Activated CD4-positive, alpha-beta T cell treated with anti-CD3 and anti-CD28 coated beads, Interleukin-2, amount 10 ng/mL, durations not matched to agents 7 days and 5 days (primary cell): ENCODE measurements around the gene FAM81A. TPM values are rescaled to one million over a fixed set of nuclear protein-coding genes. Genes with fewer than 3 reads are reported as not detected.

ENCODE experiments used
- CTCF ChIA-PET: fragments of 350-600 bp; sonication (Branson Sonifier 250); formaldehyde crosslinking; loops from one replicate; lab custom pipeline; 2021; ENCODE audit warnings: antibody characterized with exemption; lab: Charles Lee
- POLR2A ChIA-PET: fragments of 350-600 bp; sonication (Branson Sonifier 250); formaldehyde crosslinking; loops from one replicate; lab custom pipeline; 2021; ENCODE audit warnings: antibody characterized with exemption; lab: Charles Lee
- DNase-seq: peaks from one replicate; pipeline ENCODE4 v3.0.0-alpha.2; 2020
- H3K27ac Mint-ChIP-seq: one replicate; pipeline ENCODE4 v1.8.0; 2021; ENCODE audit warnings: mild to moderate bottlenecking, moderate library complexity, mixed read lengths
- H3K27me3 Mint-ChIP-seq: one replicate; pipeline ENCODE4 v1.8.0; 2021; ENCODE audit warnings: mixed read lengths
- H3K36me3 Mint-ChIP-seq: one replicate; pipeline ENCODE4 v1.8.0; 2021; ENCODE audit warnings: low read depth, mixed read lengths
- H3K4me1 Mint-ChIP-seq: one replicate; pipeline ENCODE4 v1.8.0; 2021; ENCODE audit warnings: mixed read lengths
- H3K4me3 Mint-ChIP-seq: one replicate; pipeline ENCODE4 v1.8.0; 2021; ENCODE audit warnings: mild to moderate bottlenecking, moderate library complexity, mixed read lengths
- H3K9me3 Mint-ChIP-seq: one replicate; pipeline ENCODE4 v1.8.0; 2021; ENCODE audit warnings: mixed read lengths
- total RNA-seq, 2 experiments: library from RNA; stranded (reverse); gene quantifications; one replicate each; pipeline ENCODE4 v1.2.3, GENCODE V29; 2021

The FAM81A gene
- total RNA-seq, 2 experiments from 2014 or later: 0.57 to 0.73 TPM

- Mint-ChIP-seq H3K36me3 (no peaks in the 10 kb centered on the region), H3K27ac (no peak overlapping the region), H3K4me3 (no peak overlapping the region), H3K27me3 (peaks cover 4% of the 10 kb centered on the region), H3K9me3 (no peaks in the 10 kb centered on the region), H3K4me1 (peaks cover 4% of the 10 kb centered on the region)
- CTCF ChIA-PET: interaction anchor here (0.6 kb wide), 2 partner anchors 76 to 760 kb away, joined by 3 read pairs; no protein-coding TSS in a partner anchor
- POLR2A ChIA-PET: no interaction called here
- no peak for DNase-seq
These were observed 99.4 kb downstream of the FAM81A start for GRCh38 chr15:59537403-59537802.

DNA sequence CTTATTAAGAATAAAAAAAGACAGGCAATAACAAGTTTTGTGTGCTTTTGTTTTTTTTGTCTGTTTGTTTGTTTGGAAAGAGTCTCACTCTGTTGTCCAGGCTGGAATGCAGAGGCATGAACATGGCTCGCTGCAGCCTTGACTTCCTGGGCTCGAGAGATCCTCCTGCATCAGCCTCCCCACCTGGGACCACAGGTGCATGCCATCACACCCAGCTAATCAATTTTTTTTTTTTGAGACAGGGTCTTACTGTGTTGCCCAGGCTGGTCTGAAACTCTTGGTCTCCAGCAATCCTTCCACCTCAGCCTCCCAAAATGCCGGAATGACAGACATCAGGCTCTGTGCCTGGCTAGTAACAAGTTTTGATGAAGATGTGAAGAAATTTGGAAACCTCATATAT, 100.5 kb downstream of the FAM81A start:
- POLR2A ChIA-PET: no interaction called here
- no peak overlapping the region for H3K27ac Mint-ChIP-seq

GRCh38 chr15:59539799-59540198, 101.8 kb downstream of the FAM81A start:
- no peaks in the 10 kb centered on the region for H3K36me3 Mint-ChIP-seq
- ChIA-PET CTCF (no interaction called here), POLR2A (no interaction called here)
- DNase-seq: no peak
- H3K9me3 Mint-ChIP-seq: no peaks in the 10 kb centered on the region
- H3K4me1 Mint-ChIP-seq: peaks cover 14% of the 10 kb centered on the region
- H3K4me3 Mint-ChIP-seq: no peak overlapping the region
- no peak overlapping the region for H3K27ac Mint-ChIP-seq
- peaks cover 4% of the 10 kb centered on the region for H3K27me3 Mint-ChIP-seq

More for the DNA sequence above, 100.5 kb downstream of the FAM81A start:
- no peak for DNase-seq
- no peak overlapping the region for H3K4me3 Mint-ChIP-seq
- H3K27me3 Mint-ChIP-seq: peaks cover 4% of the 10 kb centered on the region
- H3K4me1 Mint-ChIP-seq: peaks cover 6% of the 10 kb centered on the region
- CTCF ChIA-PET: interaction anchor here (0.6 to 1.0 kb wide), 2 partner anchors 8 to 21 kb away, joined by 3 read pairs; no protein-coding TSS in a partner anchor
- no peaks in the 10 kb centered on the region for H3K36me3 Mint-ChIP-seq
- no peaks in the 10 kb centered on the region for H3K9me3 Mint-ChIP-seq

DNA sequence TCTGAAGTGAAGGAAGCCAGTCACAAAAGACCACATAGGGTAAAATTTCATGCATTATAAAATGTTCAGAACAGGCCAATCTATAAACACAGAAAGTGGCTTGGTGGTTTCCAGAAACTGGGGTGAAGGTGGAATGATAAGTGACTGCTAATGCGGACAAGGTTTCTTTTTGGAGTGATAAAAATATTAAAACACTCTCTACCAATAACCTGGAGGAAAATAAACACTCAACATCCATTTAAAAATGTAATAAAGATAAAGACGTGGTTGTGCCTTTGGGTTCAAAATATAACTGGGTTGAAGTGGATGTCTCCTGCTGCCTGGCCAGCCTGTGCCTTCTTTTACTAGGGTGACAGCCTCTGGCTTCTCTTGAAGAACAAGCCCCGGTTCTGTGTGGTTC, 102.7 kb downstream of the FAM81A start:
- peaks cover 4% of the 10 kb centered on the region for H3K27me3 Mint-ChIP-seq
- CTCF ChIA-PET: no interaction called here
- H3K36me3 Mint-ChIP-seq: no peaks in the 10 kb centered on the region
- POLR2A ChIA-PET: no interaction called here
- no peak for DNase-seq
- no peaks in the 10 kb centered on the region for H3K9me3 Mint-ChIP-seq
- no peak overlapping the region for H3K27ac Mint-ChIP-seq
- H3K4me1 Mint-ChIP-seq: peaks cover 14% of the 10 kb centered on the region
- no peak overlapping the region for H3K4me3 Mint-ChIP-seq

GRCh38 chr15:59541750-59542149, 103.8 kb downstream of the FAM81A start:
- no peak for DNase-seq
- H3K36me3 Mint-ChIP-seq: no peaks in the 10 kb centered on the region
- peaks cover 2% of the 10 kb centered on the region for H3K27me3 Mint-ChIP-seq
- peaks cover 14% of the 10 kb centered on the region for H3K4me1 Mint-ChIP-seq
- POLR2A ChIA-PET: no interaction called here
- H3K9me3 Mint-ChIP-seq: no peaks in the 10 kb centered on the region
- no peak overlapping the region for H3K27ac Mint-ChIP-seq
- CTCF ChIA-PET: interaction anchor here (1.1 to 1.3 kb wide), 2 partner anchors 13 to 26 kb away, joined by 3 to 4 read pairs; no protein-coding TSS in a partner anchor
- H3K4me3 Mint-ChIP-seq: no peak overlapping the region

DNA sequence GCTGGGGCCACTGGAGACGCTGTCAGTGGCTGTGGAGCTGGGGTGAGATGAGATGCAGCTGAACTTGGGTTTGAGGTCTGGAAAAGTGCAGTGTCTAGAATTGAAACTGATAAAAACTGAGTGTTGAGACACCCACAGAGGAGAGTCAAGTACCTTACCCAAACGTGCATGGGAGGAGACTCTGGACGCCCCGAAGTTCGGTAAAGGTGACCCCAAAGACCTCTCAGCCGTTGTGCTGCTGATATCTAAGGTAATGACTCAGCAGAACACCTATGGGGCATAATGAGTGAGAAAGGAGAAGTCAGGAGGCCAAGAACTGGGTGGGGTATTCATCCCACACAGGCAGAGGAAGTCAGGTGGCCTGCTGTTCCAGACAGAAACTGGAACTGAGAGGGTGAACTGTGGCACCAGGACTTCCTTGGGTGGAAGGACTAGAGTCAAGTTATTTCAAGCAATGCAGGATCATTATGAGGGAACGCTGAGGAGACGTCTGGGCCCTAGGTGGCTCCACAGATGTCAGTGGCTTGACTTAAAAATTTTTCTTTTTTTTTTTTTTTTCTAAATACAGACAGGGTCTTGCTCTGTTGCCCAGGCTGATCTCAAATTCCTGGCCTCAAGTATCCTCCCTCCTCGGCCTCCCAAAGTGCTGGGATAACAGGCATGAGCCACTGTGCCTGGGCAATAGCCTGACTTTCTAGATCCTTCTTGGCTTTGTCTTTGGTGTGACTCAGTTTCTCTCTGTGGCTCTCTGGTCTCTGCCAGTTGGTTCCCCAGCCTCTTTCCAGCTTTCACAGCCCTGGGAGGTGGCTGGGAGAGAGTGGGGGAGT, 105.9 kb downstream of the FAM81A start:
- ChIA-PET CTCF (interaction anchor here (0.6 to 1.6 kb wide), 4 partner anchors 11 to 318 kb away, joined by 3 to 9 read pairs (median 4); no protein-coding TSS in a partner anchor), POLR2A (no interaction called here)
- H3K9me3 Mint-ChIP-seq: no peaks in the 10 kb centered on the region
- DNase-seq: no peak
- H3K4me3 Mint-ChIP-seq: no peak overlapping the region
- peak overlapping the region; percentile 78 for H3K27ac Mint-ChIP-seq
- peaks cover 14% of the 10 kb centered on the region for H3K4me1 Mint-ChIP-seq
- H3K27me3 Mint-ChIP-seq: peaks cover 3% of the 10 kb centered on the region
- H3K36me3 Mint-ChIP-seq: no peaks in the 10 kb centered on the region

DNA sequence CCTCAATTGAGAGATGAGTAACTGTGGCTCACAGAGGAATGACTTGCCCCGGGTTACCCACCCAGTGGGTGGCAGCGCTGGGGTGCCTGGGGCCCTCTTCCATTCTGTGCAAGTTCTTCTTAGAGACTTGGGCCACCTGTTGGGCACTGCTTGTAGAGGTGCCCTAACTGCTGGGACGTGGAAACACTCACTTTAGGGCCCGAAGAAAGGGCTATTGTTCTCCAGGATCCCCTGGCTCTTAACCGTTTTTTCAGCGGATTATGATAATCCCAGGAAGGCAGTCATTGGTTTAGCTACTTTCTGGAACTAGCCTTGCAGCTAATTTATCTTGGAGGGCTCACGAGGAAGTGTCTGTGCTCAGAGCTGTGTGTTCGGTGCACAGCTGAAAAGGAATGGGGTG, 107.6 kb downstream of the FAM81A start:
- H3K27me3 Mint-ChIP-seq: peaks cover 3% of the 10 kb centered on the region
- POLR2A ChIA-PET: no interaction called here
- no peak overlapping the region for H3K27ac Mint-ChIP-seq
- DNase-seq: no peak
- no peak overlapping the region for H3K4me3 Mint-ChIP-seq
- CTCF ChIA-PET: no interaction called here
- no peaks in the 10 kb centered on the region for H3K36me3 Mint-ChIP-seq
- peaks cover 14% of the 10 kb centered on the region for H3K4me1 Mint-ChIP-seq
- no peaks in the 10 kb centered on the region for H3K9me3 Mint-ChIP-seq

DNA sequence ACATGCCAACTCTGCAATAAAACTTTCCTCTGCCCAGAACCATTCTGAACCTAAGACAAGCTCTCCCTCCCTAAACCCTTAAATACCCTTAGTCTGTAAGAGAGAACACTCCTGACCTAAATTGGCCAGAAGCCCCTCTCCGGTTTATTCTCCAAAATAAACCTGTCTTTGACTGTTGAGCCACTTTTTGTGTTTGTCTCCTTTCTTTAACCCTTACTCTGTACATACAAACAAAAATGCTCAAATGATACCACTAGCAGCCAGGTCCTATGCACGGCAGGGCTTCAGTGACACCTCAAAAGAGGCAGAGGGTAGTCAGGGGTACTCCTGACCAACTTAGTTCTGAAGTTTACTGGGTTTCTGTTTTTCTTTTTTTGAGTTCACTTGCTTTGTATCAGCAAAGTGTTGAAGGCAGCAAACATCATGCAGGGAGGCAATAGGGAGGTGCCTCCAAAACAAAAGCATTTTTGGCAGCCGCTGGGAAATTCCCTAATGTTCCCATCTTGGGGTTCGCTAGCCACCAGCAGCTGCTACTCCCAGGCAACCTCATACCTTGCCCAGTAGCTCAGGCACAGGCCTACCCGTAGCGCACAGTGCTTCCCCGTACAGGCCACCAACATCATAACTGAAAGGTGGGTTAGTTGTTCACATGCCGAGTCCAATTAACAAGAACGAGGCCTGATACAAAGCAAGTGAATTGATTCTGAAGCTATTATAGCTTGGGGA, 110.7 kb downstream of the FAM81A start:
- H3K4me3 Mint-ChIP-seq: no peak overlapping the region

GRCh38 chr15:59549301-59550185, 111.6 kb downstream of the FAM81A start:
- Mint-ChIP-seq H3K9me3 (no peaks in the 10 kb centered on the region), H3K36me3 (no peaks in the 10 kb centered on the region), H3K27ac (no peak overlapping the region), H3K4me1 (no peaks in the 10 kb centered on the region), H3K4me3 (no peak overlapping the region), H3K27me3 (peaks cover 3% of the 10 kb centered on the region)
- ChIA-PET POLR2A (no interaction called here), CTCF (interaction anchor here (1.1 kb wide), 1 partner anchor 17 kb away, joined by 3 read pairs; no protein-coding TSS in a partner anchor)
- DNase-seq: no peak

More for the DNA sequence above, 110.7 kb downstream of the FAM81A start:
- ChIA-PET POLR2A (no interaction called here), CTCF (interaction anchor here (1.1 kb wide), 1 partner anchor 16 kb away, joined by 3 read pairs; no protein-coding TSS in a partner anchor)
- peaks cover 7% of the 10 kb centered on the region for H3K4me1 Mint-ChIP-seq
- H3K27me3 Mint-ChIP-seq: peaks cover 3% of the 10 kb centered on the region
- DNase-seq: no peak
- H3K9me3 Mint-ChIP-seq: no peaks in the 10 kb centered on the region
- no peaks in the 10 kb centered on the region for H3K36me3 Mint-ChIP-seq
- H3K27ac Mint-ChIP-seq: no peak overlapping the region

DNA sequence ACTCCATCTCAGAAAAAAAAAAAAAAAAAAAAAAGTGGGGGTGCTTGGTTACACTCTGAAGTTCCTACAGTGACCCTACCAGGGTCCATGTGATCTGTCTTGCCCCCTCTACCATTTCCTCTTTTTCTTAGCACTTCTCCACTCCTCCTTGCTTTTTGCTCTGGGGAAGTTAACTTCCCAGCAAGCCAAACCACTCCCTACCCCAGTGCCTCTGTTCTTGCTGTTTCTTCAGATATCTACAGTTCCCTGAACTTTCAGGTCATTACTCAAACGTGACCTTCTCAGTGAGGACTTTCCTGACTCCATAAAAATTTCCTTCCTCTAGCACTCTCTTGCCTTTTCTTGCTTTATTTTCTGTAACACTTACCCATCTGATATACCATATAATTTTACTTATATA, 112.5 kb downstream of the FAM81A start:
- H3K27ac Mint-ChIP-seq: no peak overlapping the region

GRCh38 chr15:59550956-59551355, 113.0 kb downstream of the FAM81A start:
- Mint-ChIP-seq H3K36me3 (no peaks in the 10 kb centered on the region), H3K27ac (no peak overlapping the region)
- CTCF ChIA-PET: interaction anchor here (2.0 kb wide), 1 partner anchor 22 kb away, joined by 6 read pairs; no protein-coding TSS in a partner anchor

More for the DNA sequence above, 112.5 kb downstream of the FAM81A start:
- no peak overlapping the region for H3K4me3 Mint-ChIP-seq
- POLR2A ChIA-PET: no interaction called here
- no peak for DNase-seq
- H3K9me3 Mint-ChIP-seq: no peaks in the 10 kb centered on the region
- no peaks in the 10 kb centered on the region for H3K4me1 Mint-ChIP-seq
- CTCF ChIA-PET: no interaction called here
- peaks cover 3% of the 10 kb centered on the region for H3K27me3 Mint-ChIP-seq
- H3K36me3 Mint-ChIP-seq: no peaks in the 10 kb centered on the region

More at GRCh38 chr15:59550956-59551355, 113.0 kb downstream of the FAM81A start:
- Mint-ChIP-seq H3K27me3 (peaks cover 4% of the 10 kb centered on the region), H3K9me3 (no peaks in the 10 kb centered on the region), H3K4me1 (no peaks in the 10 kb centered on the region), H3K4me3 (no peak overlapping the region)
- POLR2A ChIA-PET: no interaction called here
- DNase-seq: no peak
